NCI-H2081 treated with DMSO at 0.1 percent for 48 hours (cell line): ENCODE results near the gene ELAPOR2.
"Not testable (repeated sequence)": the region's sequence is repeated elsewhere in the genome, so short reads cannot be mapped to it uniquely, and the experiment has no call there.

Source experiments
- DNase-seq: peaks from one replicate; lab custom pipeline; 2025; lab: John Stamatoyannopoulos, UW

The ELAPOR2 gene

GRCh38 chr7:87039691-87040299 is 19.7 kb downstream of the ELAPOR2 start:
- not testable (repeated sequence) for DNase-seq

GRCh38 chr7:87038993-87039690 is 20.3 kb downstream of the ELAPOR2 start:
- no peak for DNase-seq

- no peak for DNase-seq
Observed at GRCh38 chr7:87036985-87037384, 22.5 kb downstream of the ELAPOR2 start.

- no peak for DNase-seq
Observed at GRCh38 chr7:87032604-87033339, 26.7 kb downstream of the ELAPOR2 start.

GRCh38 chr7:87029078-87029477 is 30.4 kb downstream of the ELAPOR2 start:
- no peak for DNase-seq

GRCh38 chr7:87028636-87029035 is 30.8 kb downstream of the ELAPOR2 start:
- DNase-seq = no peak

- no peak for DNase-seq
Observed at GRCh38 chr7:87027900-87028299, 31.6 kb downstream of the ELAPOR2 start.

- no peak for DNase-seq
Observed at GRCh38 chr7:87021285-87021684, 38.2 kb downstream of the ELAPOR2 start.

- DNase-seq = no peak
Observed at GRCh38 chr7:87016606-87017005, 42.8 kb downstream of the ELAPOR2 start.

- DNase-seq = no peak
Observed at GRCh38 chr7:87013840-87014190, 45.6 kb downstream of the ELAPOR2 start.

GRCh38 chr7:87013136-87013839 is 46.2 kb downstream of the ELAPOR2 start:
- no peak for DNase-seq
